ENCODE measurements around the gene TAOK3.

DNA sequence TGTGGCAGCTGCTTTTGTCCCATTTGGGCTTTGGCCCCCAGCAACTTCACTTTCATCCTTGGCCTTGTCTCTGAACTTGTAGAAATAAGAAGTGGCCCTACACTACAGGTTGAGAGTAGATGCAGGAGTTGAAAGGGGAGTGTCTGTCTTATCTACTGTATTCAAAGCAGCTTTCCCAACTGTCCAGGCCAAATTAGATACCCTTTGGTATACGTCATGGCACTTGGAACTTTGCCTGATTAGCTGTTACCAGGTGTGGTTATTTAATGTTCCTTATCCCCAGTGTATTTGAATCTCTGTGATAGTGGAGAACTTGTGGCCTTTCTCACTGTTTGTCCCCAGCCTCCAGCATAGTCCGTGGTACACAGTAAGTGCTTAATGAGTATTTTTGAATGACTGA is 37.1 kb upstream of the TAOK3 start:
- no peak for TF ChIP-seq EZH2 (IDR thresholded peaks at IDR 0.05; ENCODE audit: insufficient read depth, low read length)
- TF ChIP-seq CTCF (IDR thresholded peaks at IDR 0.05; ENCODE audit: insufficient read depth, low read depth, low read length): no peak

Data from astrocyte (in vitro differentiated cells and primary cell).